GM11168 (cell line): Measurements from ENCODE around the gene FIS1.

Experiments used
- in situ Hi-C: fragments of 300-500 bp; cut with MboI; formaldehyde crosslinking; loops from one replicate; pipeline ENCODE4 v1.12.0; 2022; ENCODE audit warnings: low sequenced_read_pairs; ENCODE audit not compliant: unreplicated experiment

Gene FIS1

DNA sequence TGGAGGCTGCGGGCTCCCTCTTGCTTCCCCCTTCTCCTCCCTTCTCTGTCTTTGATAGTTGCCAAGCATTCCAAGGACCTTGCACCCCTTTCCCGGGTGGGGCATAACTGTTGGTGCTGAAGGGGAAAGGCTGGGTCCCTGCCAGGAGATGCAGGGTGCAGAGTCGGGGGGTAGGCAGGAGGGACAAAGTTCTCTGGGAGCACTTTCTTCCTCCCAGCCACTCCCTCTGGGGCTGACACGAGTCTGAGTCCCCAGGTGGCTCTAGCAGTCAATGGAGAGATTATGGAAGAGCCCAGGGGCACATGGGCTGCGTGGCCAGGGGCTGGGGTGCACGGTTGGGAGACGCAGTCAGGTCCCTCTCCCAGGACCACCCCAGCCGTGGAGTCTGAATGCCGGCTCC lies 9.4 kb downstream of the FIS1 start:
- in situ Hi-C loops = no loop called here

DNA sequence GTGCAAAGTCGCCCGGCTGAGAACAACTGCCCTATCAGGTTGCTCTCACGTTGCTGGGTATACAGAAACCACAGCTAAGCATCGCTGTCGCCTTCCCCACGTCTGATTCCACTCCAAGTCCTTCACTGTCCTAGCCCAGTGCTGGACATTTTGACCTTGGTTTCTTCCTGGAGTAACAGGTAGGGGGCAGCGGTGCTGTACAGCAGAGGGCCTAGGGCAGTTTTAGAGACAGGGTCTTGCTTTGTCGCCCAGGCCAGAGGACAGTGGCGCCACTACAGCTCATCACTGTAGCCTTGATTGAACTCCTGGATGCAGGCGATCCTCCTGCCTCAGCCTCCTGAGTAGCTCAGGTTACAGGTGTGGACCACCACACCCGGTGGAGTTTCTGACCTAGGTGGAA lies 9.8 kb downstream of the FIS1 start:
- in situ Hi-C loops = no loop called here

DNA sequence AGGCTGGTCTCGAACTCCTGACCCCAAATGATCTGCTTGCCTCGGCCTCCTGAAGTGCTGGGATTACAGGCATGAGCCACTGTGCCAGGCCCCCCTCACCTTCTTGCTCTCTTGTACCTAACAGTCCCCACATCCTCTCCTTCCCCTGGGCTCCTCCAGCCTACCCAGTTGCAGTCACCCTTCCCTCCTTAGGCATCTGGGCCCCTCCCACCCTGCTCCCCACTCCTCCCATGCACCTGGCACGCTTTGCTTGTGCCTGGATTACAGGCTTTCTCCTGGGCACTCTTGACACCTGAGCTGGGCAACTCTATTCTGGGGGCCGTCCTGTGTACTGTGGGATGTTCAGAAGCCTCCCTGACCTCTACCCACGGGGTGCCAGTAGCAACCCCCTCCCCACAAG lies 10.2 kb downstream of the FIS1 start:
- in situ Hi-C loops = no loop called here

DNA sequence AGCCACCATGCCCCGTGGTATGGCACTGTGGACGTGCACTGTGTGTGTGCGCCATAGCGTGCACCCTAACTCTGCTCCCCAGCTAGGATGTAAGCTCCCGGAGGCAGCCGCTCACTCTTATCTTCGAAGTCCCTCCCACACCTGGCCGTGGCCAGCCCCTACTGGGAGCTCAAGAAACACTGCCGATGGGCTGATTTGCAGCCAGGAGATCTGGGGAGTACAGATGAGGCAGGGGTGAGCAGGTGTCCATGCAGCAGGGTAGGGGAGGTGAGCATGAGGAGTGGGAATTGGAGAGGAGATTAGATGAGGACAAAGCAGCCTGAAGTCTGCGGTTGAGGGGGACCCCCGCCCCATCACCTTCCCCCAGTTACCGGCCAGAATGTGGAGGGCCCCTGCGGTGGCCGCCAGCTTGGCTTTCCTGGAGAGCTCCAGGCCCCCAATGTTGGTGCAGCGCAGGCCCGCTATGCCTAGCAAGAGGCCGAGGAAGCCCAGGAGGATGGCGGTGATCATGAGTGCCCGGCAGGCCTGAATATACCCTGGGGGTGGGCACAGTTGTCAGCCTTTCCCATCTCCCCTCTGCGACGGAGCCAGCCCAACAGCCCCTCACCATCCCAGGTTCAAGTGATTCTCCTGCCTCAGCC lies 10.9 kb downstream of the FIS1 start:
- in situ Hi-C loops = no loop called here

DNA sequence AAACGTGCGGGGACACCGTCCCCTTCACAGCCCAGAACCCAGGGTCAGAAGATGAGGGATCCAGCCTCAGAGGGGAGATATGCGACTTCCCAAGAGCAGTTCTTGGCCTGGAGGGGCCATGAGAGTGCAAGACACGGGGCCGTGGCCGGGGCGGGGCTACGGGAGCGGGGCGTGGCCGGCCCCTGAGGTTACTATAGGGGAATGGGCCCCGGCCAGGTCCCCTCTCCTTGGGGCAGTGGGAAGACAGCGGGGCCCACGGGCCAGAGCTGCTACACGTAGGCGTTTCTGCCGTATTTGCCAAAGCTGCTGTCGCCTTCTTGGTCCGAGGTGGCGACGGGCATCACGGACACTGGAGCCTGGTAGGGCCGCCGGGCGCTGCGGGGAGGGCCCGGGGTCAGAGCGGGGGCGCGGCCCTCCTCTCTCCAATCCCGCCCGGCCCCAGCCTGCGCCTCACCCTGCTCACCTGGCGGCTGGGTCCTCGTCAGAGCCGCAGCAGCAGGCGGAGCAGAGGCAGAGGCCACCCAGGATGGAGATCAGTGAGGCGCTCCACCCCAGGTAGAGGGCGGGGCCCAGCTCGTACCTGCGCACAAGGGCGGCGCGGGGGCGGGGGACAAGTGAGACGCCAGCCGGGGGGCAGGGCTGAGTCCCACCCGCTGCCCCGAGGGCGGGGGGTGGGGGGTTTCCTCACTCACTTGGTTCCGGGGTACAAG lies 12.6 kb downstream of the FIS1 start:
- in situ Hi-C loops = no loop called here

DNA sequence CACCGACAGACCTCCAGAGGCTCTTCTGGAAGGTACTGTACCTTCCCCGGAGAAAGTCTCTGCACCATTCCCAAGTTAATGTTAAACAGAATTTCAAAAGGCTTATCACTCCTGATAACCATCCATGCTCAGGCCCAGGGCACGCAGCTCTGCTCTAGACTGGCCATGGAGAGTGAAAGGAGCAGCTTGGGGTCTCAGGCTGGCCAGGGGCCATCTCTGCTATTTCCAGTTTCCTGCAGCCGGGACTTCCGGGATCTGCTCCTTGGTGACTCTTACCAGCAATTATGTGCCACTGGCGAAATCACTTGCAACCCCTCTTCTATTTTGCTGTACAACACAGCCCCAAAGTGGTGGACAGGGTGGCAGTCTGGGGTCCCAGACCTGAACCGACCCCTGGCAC lies 13.2 kb downstream of the FIS1 start:
- in situ Hi-C loops = no loop called here

DNA sequence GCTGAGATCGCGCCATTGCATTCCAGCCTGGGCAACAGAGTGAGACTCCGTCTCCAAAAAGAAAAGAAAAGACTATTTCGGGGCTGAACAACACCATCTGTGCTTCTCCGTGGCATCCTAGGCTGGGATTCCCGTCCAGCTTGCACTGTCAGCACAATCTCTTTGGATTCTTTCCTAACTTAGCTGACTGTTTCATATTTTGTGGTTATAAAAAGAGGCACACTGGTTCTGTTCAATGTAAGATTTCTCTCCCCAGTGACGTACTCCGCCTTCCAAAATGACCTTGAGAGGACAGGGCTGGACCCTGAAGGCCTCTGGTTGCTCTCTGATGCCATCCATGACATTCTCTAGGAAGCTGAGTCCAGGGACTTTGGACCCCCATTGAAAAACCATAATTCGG lies 18.2 kb downstream of the FIS1 start:
- in situ Hi-C loops = no loop called here

DNA sequence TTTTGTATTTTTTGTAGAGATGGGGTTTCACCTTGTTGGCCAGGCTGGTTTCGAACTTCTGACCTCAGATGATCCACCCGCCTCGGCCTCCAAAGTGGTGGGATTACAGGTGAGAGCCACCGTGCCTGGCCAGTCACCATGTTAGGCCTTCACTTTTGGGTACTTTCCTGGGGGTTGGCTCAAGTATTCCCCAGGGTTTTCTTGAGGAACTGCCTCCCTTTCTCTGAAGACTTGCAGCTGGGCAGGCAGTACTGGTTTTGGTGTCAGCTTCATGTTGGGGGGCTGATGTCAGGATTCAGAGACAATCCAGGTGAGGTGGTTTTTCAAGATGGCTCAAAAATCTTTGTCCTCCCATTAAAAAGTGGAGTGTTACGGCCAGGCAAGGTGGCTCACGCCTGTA lies 19.2 kb downstream of the FIS1 start:
- in situ Hi-C loops = no loop called here

DNA sequence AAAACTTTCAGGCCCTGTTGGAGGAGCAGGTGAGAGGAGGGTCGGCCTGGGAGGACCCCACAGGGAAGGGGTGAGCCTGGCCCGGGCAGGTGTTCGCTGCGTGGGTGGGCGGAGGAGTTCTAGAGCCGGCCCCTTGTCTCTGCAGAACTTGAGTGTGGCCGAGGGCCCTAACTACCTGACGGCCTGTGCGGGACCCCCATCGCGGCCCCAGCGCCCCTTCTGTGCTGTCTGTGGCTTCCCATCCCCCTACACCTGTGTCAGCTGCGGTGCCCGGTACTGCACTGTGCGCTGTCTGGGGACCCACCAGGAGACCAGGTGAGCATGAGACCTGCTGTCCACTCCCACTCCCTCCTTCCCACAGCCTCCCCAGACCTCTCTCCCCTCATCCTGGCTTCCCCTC lies 21.4 kb downstream of the FIS1 start:
- in situ Hi-C loops = no loop called here

DNA sequence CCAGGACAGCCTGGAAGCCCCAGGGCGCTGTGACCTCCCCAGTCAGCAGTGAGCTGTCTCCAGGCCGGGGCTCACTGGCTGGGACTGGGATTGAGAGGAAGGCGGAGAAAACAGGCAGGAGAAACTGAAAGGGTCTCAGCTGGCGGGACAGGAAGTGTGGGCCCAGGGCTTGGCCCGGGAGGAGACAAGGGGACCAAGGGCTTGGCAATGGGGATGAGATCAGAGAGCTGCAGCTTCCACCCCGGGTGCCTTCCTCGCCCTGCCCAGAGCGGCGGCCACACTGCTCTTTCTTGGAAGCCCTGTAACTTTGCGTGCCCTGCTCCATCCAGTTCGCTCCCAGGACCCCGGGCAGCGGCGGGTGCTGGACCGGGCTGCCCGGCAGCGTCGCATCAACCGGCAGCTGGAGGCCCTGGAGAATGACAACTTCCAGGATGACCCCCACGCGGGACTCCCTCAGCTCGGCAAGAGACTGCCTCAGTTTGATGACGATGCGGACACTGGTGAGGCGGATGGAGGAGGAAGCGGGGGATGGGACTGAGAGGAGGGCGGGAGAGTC lies 22.5 kb downstream of the FIS1 start:
- in situ Hi-C loops = no loop called here

DNA sequence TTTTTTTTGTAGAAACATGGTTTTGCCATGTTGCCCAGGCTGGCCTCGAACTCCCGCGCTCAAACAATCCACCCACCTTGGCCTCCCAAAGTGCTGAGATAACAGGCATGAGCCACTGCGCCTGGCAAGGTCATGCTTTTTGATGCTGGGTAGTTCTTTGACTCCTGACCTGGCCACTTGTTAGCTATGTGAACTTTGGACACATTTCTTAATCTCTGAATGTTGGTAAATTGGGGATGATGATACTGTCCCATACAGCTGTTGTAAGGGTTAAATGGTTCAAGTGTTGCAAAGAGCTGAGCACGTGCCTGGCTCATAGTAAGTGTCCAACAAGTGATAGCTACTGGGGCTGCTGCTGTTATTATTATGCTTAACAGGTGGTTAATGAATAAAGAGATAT lies 24.6 kb downstream of the FIS1 start:
- in situ Hi-C loops = no loop called here

DNA sequence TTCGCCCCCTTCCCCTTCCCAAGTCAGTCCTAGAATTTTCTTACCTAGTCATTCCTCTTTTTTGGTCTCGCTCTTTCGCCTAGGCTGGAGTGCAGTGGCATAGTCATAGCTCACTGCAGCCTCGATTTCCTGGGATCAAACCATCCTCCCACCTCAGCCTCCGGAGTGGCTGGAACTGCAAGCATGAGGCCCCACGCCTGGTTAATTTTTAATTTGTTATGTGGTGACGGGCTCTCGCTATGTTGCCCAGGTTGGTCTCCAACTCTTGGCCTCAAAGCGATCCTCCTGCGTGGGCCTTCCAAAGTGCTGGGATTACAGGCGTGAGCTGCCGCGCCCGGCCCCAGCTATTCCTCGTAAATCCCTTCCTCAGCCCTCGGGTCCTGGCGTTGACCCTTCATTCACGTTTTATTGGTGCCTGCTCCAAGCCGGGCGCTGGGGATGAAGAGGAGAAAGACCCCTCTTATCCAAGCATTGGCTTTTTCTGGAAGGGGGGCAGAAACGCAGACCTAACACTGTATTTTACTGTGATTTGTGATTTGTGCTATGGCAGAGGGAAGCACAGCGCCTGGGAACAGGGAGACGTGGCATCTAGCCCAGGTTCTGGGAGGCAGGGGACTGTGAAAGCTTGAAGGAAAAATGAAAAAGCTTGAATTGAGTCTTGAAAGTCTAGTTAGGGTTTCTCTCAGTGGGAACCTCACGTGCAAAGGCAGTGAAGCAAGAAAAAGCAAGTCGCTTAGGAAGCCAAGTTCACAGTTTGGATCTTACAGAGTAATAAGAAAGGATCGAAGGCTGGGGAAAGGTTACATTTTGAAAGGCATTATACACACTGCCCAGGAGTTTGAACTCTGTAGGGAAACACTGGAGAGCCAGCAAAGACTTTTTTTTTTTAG lies 26.4 kb downstream of the FIS1 start:
- in situ Hi-C loops = no loop called here

DNA sequence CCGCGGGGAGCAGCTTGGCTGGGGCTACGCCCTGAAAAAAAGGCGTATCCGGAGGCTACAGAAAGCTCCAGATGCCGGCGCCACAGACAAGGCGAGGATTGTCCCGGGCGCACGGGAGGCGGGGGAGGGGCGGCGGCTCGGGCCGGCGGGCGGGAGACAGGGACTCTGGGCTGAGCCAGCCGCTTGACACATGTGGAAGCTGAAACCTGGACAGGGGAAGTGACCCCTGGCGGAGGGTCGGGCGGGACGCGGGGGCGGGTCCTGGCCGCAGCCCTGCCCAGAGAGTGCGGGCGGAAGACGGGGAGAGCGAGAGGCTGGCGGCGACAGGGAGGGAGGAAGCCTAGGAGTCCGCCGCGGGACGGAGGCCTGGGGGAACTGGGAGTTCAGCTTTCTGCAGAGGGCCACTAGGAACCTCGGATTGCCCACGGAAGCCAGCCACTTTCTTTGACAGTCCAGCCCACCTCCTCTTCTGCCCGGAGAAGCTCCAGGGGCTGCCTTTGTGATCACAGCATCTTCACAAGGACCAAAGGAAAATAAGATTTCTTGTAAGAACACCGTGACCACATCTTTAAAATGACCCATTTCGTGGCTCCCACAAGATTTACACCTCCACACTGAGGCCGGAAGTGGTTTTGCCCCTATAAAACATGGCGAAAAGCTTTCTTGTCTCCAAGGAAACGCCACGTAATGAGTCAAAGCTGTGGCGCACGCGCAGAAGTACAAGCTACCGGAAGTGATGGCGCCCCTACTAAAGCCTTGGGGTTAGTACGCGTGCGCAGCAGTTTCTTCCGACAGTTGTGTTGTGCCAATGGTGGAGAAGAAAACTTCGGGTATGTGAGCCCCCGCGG lies 27.3 kb downstream of the FIS1 start, which contains the start of the genes PLOD3 and ZNHIT1:
Gene PLOD3 (minus strand): TSS at position 194 of the 848 bp plus-strand sequence. CDS start 307 bp downstream, outside the sequence.
Gene ZNHIT1 (plus strand): TSS at position 778 of the 848 bp plus-strand sequence. CDS start 31 bp downstream, at position 809.
- in situ Hi-C loops = no loop called here

DNA sequence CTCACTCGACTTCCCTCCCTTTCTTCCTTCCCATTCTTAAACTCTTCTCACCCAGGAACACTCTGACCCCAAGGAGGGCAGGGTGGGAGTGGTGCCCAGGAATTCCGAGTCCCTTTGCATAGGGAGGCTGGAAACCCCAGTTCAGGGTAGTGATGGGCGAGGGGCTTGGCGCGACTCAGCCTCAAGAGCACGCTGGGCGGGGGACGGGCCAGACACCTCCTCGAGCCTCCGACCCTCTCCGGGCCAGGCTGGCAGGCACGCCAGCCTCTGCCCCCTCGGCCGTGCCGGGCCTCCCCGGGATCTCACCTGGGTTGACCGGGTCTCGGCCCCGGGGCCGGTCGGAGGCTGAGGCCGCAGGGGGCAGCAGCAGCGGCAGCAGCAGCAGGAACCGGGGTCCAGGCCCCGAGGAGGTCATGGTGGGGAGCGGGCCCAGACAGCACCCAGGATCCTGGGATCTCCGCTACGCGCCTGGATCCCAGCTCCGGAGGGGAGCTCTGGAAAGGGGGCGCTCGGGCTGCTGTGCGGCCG lies 28.0 kb downstream of the FIS1 start:
- in situ Hi-C loops = no loop called here

DNA sequence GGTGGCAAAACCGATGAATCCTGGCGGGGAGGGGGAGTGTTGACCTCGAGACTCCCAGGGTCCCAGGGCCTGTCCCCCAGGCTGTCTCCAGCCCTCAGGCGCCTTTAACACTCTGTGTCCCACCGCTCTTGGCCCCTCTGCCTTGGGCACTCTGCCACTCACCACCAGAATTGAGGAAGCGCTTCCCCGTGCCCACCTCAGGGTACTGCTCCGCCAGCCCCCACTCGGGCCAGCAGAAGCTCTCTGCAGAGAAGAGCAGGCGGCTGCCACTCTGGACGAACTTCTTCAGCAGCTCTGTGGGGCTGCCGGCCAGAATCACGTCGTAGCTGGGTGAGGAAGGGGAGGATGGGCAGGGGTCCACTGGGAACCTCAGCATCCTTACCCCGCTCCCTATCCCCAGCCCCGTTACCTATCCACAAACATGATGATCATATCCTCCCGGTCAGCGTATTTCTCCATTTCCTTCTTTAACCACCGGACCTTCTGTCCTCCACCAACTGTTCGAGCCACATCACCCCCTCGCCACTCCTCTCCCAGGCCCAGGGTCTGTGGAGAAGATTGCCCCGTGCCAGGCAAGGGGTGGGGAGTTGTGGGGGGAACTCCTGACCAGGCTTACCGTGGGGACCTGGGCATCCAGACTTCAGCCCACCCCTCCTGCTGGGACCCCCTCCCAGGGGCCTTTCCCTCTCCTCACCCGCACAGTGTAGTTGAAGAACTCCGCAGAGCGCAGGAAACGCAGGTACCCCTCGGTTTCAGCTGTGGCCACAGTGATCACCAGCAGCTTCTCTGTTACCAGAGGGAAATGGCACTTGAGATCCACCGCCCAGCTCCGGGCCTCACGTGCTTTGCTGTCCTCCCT lies 28.7 kb downstream of the FIS1 start:
- in situ Hi-C loops = no loop called here

DNA sequence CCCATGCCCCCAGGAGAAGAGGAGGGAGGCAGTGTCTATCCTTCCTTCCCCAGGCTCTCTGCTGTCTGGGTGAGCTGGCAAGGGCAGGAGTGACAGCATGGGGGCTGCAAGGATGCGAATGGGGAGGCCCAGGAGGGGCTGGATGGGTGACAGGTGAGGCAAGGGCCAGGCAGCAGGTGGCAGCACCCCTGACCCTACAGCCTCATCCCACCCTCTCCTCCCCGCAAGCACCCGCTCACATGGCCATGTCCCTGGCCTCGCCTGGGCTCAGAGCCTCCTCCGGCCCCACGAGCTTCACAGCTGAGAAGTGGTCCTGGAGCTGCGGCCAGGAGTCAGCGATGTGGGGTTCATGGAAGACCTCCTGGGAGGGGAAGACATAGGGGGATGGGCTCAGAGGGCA lies 32.9 kb downstream of the FIS1 start:
- in situ Hi-C loops = no loop called here

DNA sequence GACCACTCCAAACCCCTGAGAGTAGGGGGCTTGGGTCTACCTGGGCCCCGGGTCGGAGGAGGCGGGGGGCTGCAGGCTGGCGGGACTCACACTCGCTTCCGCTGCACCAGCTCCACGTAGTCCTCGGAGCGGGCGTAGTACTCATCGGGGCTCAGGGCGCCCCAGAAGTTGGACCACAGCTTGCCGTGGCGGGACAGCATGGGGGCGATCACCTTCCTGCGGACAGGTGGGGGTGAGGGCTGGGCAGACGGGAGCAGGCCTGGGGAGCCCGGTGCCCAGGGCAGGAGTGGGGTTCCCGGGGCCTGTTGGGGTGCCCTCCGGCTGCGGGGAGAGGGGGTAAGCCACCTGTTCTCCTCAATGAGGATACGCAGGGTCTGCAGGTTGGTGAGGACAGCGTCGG lies 33.4 kb downstream of the FIS1 start:
- in situ Hi-C loops = no loop called here

DNA sequence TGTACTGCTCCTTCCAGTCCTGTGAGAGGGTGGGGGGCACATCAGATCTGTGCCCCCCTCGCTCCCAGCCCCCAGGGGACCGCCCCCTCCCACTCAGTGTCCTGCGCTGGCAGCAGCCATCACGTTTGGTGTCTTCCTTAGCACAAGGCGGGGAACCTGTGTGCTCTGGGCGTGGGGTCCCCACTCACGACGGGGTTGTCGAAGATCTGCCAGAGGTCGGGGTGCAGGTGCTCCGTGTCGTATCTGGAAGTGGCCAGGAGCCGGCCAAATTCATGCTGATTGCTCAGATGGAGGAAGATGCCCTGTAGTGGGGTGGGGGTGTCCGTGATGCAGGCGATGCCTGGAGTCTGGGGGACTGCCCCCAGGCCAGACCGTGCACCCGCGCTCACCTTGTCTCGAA lies 34.7 kb downstream of the FIS1 start:
- in situ Hi-C loops = no loop called here

DNA sequence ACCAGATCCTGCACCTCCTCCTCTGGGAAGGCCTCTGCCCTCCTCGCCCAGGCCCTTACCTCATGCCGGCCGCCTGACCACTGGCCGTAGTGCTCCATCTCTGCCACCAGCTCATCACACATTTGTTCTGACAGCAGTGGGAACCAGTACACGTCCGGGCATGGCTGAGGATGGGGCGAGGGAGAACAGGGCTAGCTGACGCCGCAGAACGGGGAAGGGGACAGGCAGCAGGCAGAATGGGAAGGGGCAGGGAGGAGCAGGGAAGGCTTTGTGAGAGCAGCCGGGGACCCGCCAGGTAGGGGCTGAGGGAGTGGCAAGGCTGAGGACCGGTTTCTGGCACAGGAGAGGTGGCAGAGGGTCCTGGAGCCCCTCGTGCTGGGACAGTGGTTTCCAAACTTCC lies 36.1 kb downstream of the FIS1 start:
- in situ Hi-C loops = no loop called here
